Measurements from ENCODE around the gene SORBS2.
"Not testable (repeated sequence)": the region's sequence is repeated elsewhere in the genome, so short reads cannot be mapped to it uniquely, and the experiment has no call there.

The SORBS2 gene

DNA sequence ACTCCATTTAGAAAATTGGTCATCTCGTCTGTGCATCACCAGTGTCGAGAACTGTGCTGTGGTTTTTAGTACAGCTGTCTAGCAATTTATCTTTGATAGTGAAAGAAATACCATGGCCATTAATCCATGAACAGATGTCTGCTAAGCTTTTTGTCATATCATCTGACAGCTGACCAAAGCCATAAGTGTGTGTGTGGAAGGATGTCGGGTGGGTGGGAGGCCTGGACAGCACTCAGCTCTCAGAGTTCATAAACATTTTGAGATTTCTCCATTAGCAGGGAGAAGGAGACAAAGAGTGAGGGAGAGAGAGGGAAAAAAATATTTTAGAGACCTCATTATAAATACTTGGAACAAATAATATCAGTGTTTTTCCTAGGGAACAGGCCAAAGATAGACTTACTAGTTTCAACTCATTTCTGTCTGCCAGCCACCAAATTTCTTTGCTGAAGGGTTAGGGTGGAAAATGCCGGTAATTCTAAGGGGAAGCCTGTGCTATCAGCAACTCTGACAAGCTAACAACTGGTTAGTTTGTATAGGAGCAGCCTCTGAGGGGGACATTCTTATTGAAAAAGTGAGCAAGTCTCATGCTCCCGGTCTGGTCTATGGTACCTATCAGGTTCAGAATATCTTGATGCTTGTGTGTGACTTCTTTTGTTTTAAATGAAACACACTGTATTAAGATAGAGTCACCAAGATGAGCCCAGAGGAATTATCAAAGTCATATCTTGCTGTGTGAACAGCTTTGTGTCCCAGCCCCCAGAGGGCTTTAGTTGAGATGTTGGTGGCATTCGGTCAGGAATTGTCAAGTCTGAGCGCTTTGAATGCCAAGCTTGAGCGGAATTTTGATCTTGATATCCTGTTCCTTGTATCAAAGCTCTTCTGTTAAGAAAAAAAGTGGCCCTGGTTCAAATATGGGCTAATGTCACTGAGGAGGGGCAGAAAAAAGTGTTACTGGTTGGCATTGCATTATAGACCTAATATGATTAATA, 234.7 kb downstream of the SORBS2 start:
- DNase-seq = no peak

DNA sequence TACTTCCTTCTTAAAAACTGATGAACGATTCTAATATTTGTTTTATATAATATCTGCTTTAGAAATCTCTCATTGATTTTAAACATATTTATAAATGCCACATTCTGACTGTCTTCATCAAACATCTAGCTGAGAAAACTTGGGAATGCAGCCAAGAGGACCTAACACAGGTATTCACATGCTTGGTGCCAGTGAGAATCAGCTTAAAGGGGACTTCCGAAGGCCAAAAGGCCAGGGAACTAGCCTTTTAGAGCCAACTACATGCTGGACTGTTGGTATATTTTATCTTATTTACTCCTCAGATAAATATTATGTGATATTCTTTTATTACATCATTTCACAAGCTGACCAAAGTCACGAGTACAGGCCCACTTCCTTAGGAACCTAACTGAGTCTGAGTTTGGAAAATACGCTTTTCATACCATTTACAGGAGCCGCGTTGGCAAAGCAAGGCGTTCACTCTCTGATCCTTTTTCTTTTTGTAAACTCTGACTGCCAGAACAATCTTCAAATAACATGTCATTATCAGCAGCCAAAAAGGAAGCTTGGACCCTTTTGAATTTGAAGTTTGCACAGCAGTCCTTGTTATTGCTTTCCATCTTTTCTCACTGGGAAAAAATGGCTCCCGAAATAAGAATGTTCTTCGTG, 235.6 kb downstream of the SORBS2 start:
- DNase-seq = no peak

DNA sequence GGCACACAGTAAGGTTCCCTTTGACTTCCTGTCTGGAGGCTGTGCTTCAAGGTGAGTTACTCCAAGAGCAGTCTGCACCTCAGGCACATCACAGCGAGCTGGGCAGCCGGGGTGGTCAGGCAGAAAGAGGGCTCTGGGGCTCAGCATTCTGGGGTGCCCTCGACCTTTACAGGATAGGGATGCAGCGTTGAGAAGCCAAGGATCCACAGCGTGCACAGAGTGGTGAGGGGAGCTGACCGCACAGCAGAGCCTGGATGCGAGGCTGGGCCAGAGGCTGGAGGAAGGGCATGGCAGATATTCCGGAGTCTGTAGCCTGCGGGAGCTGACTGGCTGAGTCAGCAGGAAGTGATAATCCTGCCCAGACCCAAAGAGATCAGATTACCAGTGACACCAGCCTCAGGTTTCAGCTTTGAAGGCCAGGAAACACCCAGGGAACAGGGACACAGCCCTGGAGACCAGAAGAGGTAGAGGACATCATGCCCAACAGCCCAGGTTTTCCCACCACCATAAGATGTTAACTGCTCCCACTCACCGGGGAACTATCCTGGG, 238.3 kb downstream of the SORBS2 start:
- no peak for DNase-seq

DNA sequence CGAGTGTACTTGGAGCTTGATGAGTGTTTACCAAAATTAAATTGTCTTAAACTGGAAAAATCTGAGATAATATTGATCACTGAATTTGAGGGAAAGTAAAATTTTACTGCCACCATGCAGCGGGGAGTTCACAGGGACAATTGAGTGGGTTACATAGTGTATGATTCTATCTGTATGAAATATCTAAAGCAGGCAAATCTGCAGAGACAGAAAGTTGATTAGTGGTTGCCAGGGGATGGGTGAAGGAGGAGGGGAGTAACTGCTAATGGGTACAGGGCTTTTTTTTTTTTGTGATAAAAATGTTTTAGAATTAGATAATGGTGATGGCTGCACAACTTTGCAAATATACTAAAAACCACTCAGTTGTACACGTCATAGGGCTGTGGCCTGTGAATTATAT, 241.3 kb downstream of the SORBS2 start:
- no peak for DNase-seq

DNA sequence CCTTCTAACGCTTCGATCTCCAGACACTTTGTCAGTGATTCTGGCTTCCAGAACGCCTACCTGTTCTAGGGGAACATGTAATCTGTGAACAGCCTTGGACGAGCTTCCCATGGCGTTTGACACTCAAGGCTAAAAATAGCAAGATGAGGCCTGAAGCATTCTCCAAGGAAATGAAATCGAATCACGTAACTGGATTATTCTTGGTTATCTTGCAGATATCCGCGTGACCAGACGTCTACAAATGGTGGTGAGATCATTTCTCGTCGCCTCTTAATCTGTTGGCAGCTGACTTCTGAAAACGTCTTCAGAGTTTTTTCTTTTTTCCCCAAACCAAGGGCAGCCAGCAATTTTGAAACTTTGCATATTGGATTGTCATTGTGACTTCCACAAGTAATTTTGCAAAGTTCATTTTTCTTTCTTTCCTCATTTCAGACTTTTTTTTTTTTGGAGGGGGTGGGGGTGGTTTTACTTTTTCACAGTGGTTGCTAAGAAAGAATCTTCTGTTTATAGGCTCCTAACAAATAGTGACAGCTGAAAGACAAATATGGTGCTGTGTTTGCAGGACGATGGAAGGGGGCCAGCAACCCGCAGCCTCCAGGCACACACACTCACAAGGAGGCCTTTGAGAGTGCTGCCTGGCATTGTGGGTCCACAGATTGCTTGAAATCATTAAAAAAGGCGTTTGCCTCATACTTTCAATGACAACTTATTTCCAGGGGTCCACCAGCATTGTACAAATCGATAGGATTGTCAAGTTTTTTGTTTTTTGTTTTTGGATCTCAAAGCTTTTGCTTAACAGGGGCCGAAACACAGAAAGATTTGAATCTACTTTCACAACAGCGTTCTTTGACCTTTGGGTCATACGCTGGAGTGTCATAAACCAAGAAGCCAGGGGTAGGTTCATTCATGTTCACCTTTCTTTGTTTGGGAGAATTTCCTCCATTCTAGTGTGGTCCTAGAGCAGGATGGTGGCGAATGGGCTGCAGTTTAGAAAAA, 244.3 kb downstream of the SORBS2 start:
- DNase-seq = no peak

DNA sequence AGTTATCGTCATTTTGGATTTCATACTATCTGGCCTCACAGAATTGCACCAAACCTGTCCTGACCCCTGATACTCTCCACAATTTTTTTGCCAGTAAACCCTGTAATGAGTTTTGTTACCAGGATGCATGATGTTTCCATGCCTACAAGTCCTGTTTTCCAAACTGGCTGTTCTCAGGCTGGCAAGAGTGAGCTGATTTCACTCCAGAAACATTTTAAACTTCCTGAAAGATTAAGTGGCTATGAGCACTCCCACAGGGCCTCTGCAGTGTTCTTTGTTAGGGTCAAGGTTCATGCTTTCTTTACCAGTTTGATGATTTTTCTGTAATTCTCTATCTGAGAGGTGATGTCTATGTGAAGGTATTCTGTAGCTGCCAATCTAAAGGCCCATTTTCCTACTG, 245.0 kb downstream of the SORBS2 start:
- no peak for DNase-seq

DNA sequence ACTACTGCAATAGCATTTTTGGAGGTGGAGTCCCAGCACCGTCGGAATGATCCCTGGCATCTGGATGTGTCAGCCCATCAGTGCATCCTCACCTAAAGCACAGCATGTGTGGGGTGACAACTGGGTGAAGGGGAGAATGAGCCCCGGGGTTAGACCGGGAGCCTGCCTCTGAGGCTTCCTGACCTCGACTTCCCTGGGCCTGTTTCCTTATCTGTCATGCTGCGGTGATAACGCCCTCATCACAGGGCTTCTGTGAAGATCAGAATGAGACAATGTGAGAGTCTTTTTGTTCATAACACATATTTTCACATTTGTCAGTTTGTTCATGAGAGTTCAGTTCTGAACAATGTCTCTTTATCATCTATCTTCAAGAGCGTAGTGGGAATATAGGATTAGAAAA, 245.6 kb downstream of the SORBS2 start:
- DNase-seq = no peak

DNA sequence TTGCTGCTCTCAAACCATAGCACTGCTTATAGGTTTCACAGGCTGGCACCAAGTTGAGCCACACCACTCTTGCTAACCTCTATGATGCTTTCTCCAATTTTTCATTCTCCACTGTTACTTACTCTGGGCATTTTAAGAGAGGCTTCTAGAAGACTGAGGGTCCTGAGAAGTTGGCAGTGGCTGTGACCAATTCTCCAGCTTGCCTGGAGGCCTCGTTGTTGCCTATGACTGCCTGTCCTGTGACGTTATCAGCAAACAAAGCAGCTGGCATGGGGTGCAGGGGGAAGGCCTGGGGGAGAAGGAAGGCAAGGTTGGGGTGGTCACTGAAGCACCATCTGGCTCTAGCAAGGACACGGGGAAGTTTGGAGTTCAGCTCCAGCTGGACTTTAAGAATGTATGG, 246.3 kb downstream of the SORBS2 start:
- DNase-seq = no peak

DNA sequence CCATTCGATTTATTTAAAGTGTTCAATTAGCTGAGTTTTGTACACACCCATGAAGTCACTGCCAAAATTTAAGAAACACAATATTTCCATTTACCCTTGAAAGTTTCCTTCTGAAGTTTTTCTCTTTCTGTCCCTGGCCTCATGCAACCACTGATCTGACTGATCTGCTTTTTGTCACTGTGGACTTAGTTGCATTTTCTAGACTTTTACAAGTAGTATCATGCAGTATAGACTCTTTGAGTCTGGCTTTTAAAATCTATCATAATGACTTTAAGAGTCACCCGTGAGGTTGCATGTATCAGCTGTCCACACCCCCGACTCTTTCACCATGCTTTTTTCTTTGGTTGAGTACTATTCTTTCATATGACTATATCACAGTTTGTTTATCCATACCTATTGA, 247.6 kb downstream of the SORBS2 start:
- DNase-seq = no peak

DNA sequence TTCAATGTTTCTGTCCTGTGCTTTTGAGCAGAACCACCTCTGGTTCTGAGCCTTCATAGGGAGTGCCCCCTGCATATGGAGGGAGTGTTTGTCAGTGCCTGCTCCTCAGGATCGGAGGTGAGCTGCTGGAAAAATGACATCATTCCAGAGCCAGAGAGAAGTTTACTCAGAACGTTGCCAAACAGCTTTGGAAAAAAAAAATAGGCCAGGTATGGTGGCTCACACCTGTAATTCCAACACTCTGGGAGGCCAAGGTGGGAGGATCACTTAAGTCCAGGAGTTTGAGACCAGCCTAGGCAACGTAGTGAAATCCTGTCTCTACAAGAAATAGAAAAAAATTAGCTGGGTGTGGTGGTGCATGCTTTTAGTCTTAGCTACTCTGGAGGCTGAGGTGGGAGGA, 249.5 kb downstream of the SORBS2 start:
- DNase-seq = no peak

DNA sequence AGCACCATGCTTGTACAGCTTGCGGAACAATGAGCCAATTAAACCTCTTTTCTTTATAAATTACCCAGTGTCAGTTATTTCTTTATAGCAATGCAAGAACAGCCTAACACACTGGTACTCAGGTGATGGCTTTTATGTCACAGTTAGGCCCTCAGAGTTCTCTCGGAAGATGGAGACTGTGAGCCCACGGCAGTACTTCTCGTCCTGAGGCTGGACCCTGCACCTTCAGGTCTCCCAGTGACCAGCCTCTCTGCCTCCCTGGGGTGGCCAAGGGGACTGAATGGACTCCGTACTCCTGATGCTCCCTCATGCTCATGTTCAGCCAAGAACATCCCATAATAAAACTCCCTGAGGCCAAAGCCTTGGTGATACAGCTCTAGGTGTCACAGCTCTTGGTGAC, 251.7 kb downstream of the SORBS2 start:
- DNase-seq = no peak

DNA sequence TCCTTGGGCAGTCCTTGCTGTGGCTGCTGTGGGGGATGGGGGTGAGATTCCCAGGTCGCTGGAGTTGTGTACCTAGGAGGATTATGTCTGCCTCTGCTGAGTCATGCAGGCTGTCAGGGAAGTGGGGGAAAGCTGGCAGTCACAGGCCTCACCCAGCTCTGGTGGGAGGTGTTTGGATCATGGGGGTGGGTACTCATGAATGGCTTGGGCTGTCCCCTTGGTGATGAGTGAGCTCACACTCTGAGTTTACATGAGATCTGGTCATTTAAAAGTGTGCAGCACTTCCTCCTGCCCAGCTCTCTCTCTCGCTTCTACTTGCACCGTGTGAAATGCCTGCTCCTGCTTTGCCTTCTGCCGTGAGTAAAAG, 252.1 kb downstream of the SORBS2 start:
- no peak for DNase-seq

DNA sequence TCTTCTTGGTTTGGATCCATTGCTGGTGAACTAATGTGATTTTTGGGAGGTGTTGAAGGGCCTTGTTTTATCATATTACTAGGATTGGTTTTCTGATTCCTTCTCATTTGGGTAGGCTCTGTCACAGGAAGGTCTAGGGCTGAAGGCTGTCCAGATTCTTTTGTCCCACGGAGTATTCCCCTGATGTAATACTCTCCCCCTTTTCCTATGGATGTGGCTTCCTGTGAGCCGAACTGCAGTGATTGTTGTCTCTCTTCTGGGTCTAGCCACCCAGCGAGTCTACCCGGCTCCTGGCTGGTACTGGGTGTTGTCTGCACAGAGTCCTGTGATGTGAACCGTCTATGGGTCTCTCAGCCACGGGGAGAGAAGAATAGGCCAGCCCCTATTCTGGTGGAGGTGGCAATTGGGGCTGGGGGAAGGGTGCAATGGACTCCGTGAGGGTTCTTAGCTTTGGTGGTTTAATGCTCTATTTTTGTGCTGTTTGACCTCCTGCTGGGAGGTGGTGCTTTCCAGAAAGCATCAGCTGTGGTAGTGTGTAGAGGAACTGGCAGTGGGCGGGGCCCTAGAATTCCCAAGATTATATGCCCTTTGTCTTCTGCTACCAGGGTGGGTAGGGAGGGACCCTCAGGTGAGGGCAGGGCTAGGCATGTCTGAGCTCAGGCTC, 252.6 kb downstream of the SORBS2 start:
- DNase-seq = not testable (repeated sequence)

DNA sequence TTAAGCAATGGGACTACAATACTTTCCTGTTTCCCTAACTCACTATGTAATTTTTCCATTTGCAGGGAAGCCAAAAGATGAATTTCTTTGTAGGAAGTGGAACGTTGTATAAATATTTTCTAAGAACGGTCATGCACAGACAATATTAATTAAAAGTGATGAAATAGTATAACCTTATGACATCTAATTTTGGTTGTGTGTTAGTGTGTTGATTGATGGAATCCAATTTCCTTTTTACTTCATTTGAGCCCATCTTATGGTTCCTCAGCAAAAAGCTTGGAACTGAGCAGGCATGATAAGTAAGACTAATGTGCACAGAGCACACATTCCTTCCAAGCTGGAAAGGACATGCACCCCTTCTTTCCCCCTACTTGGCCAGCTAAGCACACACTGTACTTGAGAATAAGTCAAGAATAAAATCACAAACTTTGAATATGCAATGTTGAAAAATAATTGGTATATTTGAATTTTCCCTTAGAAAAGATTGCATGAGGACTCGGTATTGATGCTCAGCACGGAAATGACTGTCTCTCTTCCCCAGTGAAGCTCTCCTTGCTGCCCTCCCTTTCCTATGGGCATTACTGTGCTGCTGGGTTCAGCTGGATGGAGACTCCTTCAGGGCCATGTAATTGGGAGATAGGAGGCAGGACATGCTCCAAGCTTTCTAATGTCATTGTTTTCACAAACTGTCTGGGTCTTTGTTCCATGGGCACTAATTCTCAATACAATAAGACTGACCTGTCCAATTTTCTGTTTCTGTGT, 257.4 kb downstream of the SORBS2 start:
- DNase-seq = no peak

DNA sequence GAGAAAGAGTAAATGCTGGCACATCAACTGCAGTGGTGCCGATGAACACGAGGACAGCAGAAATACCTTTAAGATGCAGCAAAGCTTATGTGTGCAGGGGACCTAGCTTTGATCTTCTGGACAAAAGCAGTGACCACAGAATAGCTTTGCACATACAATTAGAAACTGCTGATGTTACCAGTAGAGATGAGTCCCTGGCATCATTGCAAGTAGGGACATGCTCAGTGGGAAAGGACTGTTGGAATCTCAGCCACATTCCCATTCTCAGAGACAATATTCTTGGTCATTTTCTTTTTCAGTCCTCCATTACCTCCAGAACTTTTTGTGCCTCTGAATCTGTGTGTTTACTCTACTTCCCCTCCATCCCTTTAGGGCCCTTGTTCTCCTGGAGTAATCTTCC, 259.7 kb downstream of the SORBS2 start:
- DNase-seq = no peak

DNA sequence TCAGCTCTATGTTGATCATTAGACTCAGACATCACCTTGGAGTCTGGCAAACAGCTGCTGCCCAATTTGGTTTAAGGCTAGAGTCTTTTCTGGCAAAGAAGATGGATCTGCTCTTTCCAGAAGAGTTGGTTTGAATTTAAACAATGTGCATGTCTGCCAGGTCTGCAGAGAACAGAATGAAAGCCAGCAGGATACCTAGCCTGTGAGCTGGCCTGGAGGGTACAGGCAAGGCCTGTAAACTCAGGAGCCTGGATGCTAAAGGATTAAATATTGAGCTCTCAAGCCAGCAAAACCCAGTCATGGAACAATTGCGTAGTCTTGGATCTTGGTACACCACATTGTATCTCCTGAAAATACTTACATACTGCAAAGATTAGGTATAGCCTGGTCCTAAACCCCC, 261.1 kb downstream of the SORBS2 start:
- no peak for DNase-seq

DNA sequence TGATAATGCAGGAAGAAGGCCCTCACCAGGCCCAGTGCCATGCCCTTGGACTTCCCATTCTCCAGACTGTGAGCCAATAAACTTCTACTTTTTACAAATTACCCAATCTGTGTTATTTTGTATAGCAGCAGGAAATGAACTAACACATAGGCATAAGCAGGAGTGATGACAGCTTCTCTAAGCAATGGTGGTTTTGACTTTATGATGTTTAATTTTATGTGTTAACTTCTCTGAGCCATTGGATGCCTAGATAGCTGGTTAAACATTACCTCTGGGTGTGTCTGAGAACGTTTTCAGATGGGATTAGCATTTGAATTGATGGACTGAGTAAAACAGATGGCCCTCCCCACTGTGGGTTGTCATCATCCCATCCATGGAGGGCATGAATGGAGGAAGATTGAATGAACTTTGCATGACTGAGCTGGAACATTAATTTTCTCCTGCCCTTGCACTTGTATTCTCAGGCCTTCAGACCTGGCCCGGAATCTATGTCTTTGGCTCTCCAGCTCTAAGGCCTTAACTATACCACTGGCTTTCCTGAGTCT, 262.8 kb downstream of the SORBS2 start:
- no peak for DNase-seq

DNA sequence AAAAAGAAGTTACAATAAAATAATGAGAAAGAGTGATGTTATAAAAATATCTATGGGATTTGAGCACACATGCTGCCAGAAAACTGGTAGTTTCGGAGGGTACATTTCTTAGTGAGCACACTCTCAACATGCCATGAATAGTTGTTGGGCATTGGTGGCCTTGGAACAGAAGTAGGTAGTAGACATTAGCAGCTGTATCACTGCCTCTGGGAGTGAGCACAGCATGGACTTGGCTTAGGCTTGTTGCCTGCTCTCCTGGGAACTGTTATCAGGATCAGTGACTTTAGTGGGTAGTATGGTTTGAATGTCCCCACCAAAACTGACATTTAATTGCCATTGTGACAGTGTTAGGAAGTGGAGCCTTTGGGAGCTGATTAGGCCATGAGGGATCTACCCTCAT, 263.4 kb downstream of the SORBS2 start:
- DNase-seq = no peak

DNA sequence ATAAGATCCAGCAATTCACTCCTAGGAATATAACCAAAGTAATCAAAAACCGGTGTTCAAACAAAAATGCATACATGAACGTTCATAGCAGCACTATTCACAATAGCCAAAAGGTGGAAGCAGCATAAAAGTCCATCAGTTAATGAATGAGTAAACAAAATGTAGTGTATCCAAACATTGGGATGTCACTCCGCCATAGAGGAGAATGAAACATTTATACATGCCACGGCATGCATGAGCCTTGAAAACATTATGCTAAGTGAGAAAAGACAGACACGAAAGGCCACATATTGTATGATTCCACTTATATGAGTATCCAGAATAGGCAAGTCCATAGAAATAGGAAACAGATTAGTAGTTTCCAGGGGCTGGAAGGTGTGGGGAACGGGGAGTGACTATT, 265.7 kb downstream of the SORBS2 start:
- no peak for DNase-seq

DNA sequence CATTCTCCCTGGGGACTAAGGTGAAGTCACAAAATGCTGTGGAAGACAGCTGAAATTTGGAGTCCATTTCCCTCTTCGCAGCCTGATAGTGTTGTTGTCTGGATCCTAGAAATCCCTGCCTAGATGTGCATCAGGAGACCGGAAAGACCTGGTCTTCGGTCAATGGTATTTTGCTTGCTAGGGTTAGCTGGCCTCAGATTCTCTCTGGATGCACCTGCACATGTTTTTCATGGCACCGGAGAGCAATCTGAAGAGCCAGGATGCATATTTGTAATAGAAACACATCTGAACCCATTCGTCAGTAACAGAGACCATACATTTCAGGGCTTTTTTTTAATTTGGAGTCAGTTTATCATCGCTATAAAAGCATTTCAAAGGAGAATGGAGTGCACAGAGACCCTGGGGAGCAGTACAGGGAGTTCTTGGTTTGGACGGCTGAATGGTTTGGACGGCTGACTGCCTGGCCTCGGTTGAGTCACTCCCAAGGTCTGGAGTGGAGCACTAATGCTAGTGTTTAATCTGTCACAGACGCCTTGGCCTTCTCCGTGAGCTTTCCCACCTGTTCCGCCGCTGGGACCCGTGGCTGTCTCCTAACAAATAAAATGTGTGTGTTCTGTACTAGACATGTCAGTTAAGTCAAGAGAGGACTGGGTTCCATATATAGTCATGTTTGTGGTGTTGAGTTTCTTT, 269.2 kb downstream of the SORBS2 start:
- DNase-seq = no peak

Data from stimulated activated naive CD4-positive, alpha-beta T cell (primary cell).